ENCODE measurements around the gene FOXP1.

- TF ChIP-seq ARNTL (CRISPR knock-in tag; IDR thresholded peaks at IDR 0.05; ENCODE audit: borderline replicate concordance, low read depth) (no peak), ZFP3 (CRISPR knock-in tag; IDR thresholded peaks at IDR 0.05) (no peak), CREB5 (CRISPR knock-in tag; IDR thresholded peaks at IDR 0.05; ENCODE audit: low read depth) (no peak), TCF4 (CRISPR knock-in tag; IDR thresholded peaks at IDR 0.05; ENCODE audit: borderline replicate concordance) (no peak), ZC3H10 (CRISPR knock-in tag; IDR thresholded peaks at IDR 0.05) (no peak), PATZ1 (CRISPR knock-in tag; IDR thresholded peaks at IDR 0.05; ENCODE audit: borderline replicate concordance) (no peak), CSDC2 (CRISPR knock-in tag; IDR thresholded peaks at IDR 0.05) (no peak), OSR1 (CRISPR knock-in tag; IDR thresholded peaks at IDR 0.05) (no peak), TOX (CRISPR knock-in tag; IDR thresholded peaks at IDR 0.05; ENCODE audit: borderline replicate concordance) (no peak), ZNF565 (CRISPR knock-in tag; conservative IDR thresholded peaks at IDR 0.05; ENCODE audit: low read depth) (no peak), ESRRG (CRISPR knock-in tag; IDR thresholded peaks at IDR 0.05) (no peak), POU6F1 (CRISPR knock-in tag; IDR thresholded peaks at IDR 0.05; ENCODE audit: borderline replicate concordance, low read depth) (no peak), TSHZ2 (CRISPR knock-in tag; IDR thresholded peaks at IDR 0.05) (no peak), ZFP30 (CRISPR knock-in tag; IDR thresholded peaks at IDR 0.05) (no peak)
Measured at GRCh38 chr3:71484452-71484851, 99.1 kb downstream of the FOXP1 start.

Data from SK-N-SH treated with all-trans-retinoic acid at 6 μM for 48 hours (cell line).